Left lung (tissue), 10 donors: ENCODE results near the gene FBXO34. TPM values are rescaled to one million over a fixed set of nuclear protein-coding genes. Genes with fewer than 3 reads are reported as not detected.

Experiments used
- ATAC-seq: fragments of 200-7000 bp; cut with Tn5 transposase; one replicate; pipeline ENCODE4 v1.9.1; 2020; ENCODE audit warnings: moderate library complexity
- DNase-seq, 4 donors: peaks; one replicate each; pipeline ENCODE4 v3.0.0-alpha.2; 2013 to 2020
- H3K27ac ChIP-seq, 2 donors: fragments of 200-600 bp; sonication (generic) in 1 of 2; one replicate each; pipeline versions ENCODE4 v1.5.0 to v1.8.0; 2020 to 2021
- H3K27me3 ChIP-seq, 2 donors: fragments of 200-600 bp; sonication (generic) in 1 of 2; one replicate each; pipeline versions ENCODE4 v1.5.0 to v1.8.0; 2020 to 2021
- H3K36me3 ChIP-seq, 2 donors: fragments of 200-600 bp; sonication (generic) in 1 of 2; one replicate each; pipeline versions ENCODE4 v1.5.0 to v1.8.0; 2020 to 2021
- H3K4me1 ChIP-seq, 2 donors: fragments of 200-600 bp; one replicate each; pipeline ENCODE4 v1.8.0; 2021
- H3K4me3 ChIP-seq, 2 donors: fragments of 200-600 bp; sonication (generic) in 1 of 2; one replicate each; pipeline versions ENCODE4 v1.5.0 to v1.8.0; 2020 to 2021; ENCODE audit warnings: mild to moderate bottlenecking in 1 of 2
- H3K9me3 ChIP-seq, 2 donors: fragments of 200-600 bp; sonication (generic) in 1 of 2; one replicate each; pipeline versions ENCODE4 v1.5.0 to v1.8.0; 2020 to 2021
- intact Hi-C, 2 donors: fragments of 100-400 bp; cut with DNase I; formaldehyde crosslinking; loops; one replicate each; pipeline versions ENCODE4 v1.11.2 to v1.14.2; 2022
- polyA plus RNA-seq, 6 donors: library from polyadenylated mRNA; unstranded; fragments of 120-200 nt; gene quantifications; one replicate each; pipeline ENCODE4 v1.2.1, GENCODE V29; 2013; ENCODE audit not compliant: insufficient read length in 6 of 6
- total RNA-seq, 2 donors: library from RNA; stranded (reverse); fragmentation: NEBNext Ultra II Directional; extraction: Animal tissue kit (Norgen Biotek cat#: 25700); gene quantifications; one replicate each; pipeline ENCODE4 v1.2.1, GENCODE V29; 2021
- TF ChIP-seq, protein P1 (sequence below), 2 donors: fragments of 200-600 bp; sonication (generic) in 1 of 2; IDR thresholded peaks; one replicate each; pipeline versions ENCODE4 v1.5.0 to v1.8.0; 2021; ENCODE audit warnings: antibody characterized with exemption in 2 of 2
- donor health status: DM: no; HTN: yes; CAD: no.
- donor health status: DM: no; HTN: no; CAD: no.

FBXO34 gene
- total and polyA plus RNA-seq, 8 donors, result 24.4 to 43.9 (median 33.5) TPM

DNA sequence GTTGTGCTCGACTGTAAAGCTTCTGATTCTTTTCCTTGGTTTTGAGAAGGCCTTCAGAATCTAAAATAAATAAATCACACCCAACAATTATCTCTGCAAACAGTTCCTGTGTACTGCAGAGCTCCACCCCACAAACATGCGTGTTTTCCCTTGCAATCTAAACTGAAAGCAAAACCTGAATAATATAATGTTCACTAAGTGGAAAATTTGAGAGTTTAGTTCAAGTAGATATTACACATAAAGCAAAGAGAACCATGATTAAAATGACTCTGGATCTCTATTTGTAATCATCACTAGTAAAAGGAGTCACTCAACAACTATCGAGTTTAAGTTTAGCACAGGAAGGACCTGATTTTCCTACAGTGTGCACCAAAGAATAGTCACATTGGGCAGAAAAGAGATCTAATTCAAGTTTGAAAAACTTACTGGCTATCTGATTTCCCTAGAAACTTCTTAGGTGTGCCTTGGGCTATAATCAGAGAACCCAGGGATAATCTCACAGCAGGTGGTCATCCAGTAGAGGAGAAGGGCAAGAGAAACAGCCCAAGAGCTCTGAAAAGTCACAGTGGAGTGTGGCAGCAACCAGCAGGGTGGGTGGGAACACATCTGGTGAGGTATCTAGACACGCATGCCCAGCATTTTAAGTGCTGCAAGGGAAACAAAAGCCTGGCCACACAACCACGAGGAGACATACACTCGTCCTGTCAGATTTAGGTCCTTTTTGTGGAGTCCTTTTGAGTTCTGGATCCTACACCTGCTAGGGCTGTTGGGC lies 115.0 kb downstream of the FBXO34 start:
- Histone ChIP-seq H3K36me3 (peaks cover 0 to 68% of the 10 kb centered on the region in 2 donors), H3K9me3 (no peaks in the 10 kb centered on the region), H3K27ac (peak overlapping the region in 1 of 2 donors; percentile 41), H3K4me1 (no peaks in the 10 kb centered on the region), H3K27me3 (no peaks in the 10 kb centered on the region), H3K4me3 (no peak overlapping the region)
- intact Hi-C loops, result no loop called here
- ATAC-seq (no peak), DNase-seq (no peak)
- TF ChIP-seq, protein P1, sequence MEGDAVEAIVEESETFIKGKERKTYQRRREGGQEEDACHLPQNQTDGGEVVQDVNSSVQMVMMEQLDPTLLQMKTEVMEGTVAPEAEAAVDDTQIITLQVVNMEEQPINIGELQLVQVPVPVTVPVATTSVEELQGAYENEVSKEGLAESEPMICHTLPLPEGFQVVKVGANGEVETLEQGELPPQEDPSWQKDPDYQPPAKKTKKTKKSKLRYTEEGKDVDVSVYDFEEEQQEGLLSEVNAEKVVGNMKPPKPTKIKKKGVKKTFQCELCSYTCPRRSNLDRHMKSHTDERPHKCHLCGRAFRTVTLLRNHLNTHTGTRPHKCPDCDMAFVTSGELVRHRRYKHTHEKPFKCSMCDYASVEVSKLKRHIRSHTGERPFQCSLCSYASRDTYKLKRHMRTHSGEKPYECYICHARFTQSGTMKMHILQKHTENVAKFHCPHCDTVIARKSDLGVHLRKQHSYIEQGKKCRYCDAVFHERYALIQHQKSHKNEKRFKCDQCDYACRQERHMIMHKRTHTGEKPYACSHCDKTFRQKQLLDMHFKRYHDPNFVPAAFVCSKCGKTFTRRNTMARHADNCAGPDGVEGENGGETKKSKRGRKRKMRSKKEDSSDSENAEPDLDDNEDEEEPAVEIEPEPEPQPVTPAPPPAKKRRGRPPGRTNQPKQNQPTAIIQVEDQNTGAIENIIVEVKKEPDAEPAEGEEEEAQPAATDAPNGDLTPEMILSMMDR (IDR thresholded peaks at IDR 0.05), result no peak

DNA sequence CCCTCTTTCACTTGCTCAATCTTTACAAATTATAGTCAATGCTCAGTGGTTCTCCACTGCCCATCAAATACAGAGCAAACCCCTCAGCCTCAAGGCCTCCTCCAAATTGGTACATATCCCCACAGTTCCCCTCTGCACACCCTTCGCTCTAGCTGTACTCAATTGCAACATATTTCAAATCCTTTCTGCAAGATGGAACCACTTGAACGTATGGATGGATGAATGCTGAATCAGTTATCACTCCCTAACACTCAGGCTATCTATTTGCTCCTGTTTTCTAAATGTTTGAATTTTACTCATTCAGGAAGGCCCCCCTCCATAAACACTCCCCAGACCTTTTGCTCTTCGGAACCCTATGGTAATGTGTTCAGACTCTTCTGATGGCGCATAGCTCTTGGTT lies 115.9 kb downstream of the FBXO34 start:
- no peaks in the 10 kb centered on the region for H3K4me1 ChIP-seq
- no peaks in the 10 kb centered on the region for H3K9me3 ChIP-seq
- TF ChIP-seq, protein P1 (IDR thresholded peaks at IDR 0.05), result no peak
- peaks cover 0 to 63% of the 10 kb centered on the region in 2 donors for H3K36me3 ChIP-seq
- ATAC-seq (no peak), DNase-seq (no peak)
- H3K4me3 ChIP-seq, result no peak overlapping the region
- H3K27ac ChIP-seq, result no peak overlapping the region
- no peaks in the 10 kb centered on the region for H3K27me3 ChIP-seq
- intact Hi-C loops, result no loop called here

DNA sequence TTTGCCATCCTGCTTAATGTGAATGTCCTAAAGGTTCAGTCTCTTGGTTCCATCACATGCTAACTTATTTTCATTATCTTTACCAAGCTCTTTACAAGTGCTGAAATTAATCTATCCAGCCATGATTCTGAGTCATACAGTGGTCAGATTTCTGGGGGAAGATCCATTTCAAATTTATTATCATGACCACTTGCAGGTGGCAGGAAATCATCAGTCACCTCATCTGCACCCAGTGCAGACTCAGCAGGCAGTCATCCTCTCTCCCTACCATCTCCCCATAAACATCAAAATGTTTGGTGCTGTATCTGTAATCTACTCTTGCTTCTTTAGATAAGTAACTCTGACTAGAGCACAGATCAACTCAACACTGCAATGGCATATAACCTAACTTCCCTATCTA lies 116.9 kb downstream of the FBXO34 start:
- Histone ChIP-seq H3K27ac (no peak overlapping the region), H3K4me1 (no peaks in the 10 kb centered on the region), H3K27me3 (no peaks in the 10 kb centered on the region), H3K36me3 (peaks cover 0 to 55% of the 10 kb centered on the region in 2 donors), H3K9me3 (no peaks in the 10 kb centered on the region), H3K4me3 (no peak overlapping the region)
- intact Hi-C loops, result no loop called here
- ATAC-seq (no peak), DNase-seq (no peak)
- TF ChIP-seq, protein P1 (IDR thresholded peaks at IDR 0.05), result no peak

DNA sequence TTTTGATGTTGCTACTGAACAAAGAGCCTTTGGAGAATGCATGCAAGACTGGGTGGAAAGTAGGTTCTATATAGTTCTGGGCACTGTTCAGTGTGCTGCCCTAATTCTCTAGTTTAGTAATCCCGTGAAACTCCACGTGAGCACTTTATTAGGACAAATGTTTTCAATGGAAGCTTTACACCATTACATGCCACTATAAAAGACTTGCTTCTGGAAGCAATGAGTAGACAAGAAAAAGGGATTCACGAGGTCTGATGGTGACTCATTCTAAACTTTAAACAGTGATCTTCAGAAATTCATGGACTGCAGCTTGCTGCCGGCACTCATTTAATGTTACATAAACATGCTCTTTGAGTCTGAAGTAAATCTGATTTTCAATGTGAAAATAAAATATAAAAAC lies 118.1 kb downstream of the FBXO34 start:
- Histone ChIP-seq H3K36me3 (peaks cover 0 to 56% of the 10 kb centered on the region in 2 donors), H3K27me3 (no peaks in the 10 kb centered on the region), H3K4me3 (no peak overlapping the region), H3K4me1 (no peaks in the 10 kb centered on the region), H3K27ac (no peak overlapping the region), H3K9me3 (no peaks in the 10 kb centered on the region)
- no peak for DNase-seq
- TF ChIP-seq, protein P1 (IDR thresholded peaks at IDR 0.05), result no peak
- ATAC-seq, result no peak
- intact Hi-C loops, result no loop called here

DNA sequence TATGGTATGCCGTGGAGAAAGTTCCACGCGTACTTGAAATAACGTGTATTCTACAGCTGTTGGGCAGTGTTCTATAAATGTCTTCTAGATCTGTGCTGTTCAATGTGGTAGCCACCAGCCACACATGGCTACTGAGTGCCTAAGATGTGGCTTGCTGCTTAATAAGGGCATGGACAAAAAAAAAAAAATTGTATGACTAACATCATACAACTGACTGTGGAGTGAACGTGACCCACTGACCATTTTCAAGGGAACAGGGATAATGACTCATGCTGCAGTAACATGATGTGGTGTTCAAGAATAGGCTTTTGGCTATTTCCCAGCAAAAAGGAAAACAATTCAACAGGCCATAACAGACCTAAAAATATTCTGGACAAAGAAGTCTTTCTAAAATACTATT lies 127.5 kb downstream of the FBXO34 start:
- H3K4me3 ChIP-seq, result no peak overlapping the region
- no peaks in the 10 kb centered on the region for H3K27me3 ChIP-seq
- peaks cover 0 to 6% of the 10 kb centered on the region in 2 donors for H3K4me1 ChIP-seq
- peak overlapping the region in 1 of 2 donors; percentile 46 for H3K27ac ChIP-seq
- TF ChIP-seq, protein P1 (IDR thresholded peaks at IDR 0.05), result no peak
- H3K36me3 ChIP-seq, result peaks cover 0 to 10% of the 10 kb centered on the region in 2 donors
- ATAC-seq, result peak; percentile 77
- intact Hi-C loops, result no loop called here
- no peak for DNase-seq
- H3K9me3 ChIP-seq, result no peaks in the 10 kb centered on the region
